Stimulated activated naive CD8-positive, alpha-beta T cell treated with anti-CD3 and anti-CD28 coated beads, Interleukin-15, Interleukin-2, amounts not matched to agents 100 ng/mL and 50 ng/mL, for 24 hours (primary cell): ENCODE results near the gene NLGN2.

Source experiments
- H3K27ac Mint-ChIP-seq: one replicate; pipeline ENCODE4 v1.8.0; 2021; ENCODE audit warnings: mild to moderate bottlenecking, mixed read lengths
- H3K27me3 Mint-ChIP-seq: one replicate; pipeline ENCODE4 v1.8.0; 2021; ENCODE audit warnings: mixed read lengths
- H3K36me3 Mint-ChIP-seq: one replicate; pipeline ENCODE4 v1.8.0; 2021; ENCODE audit warnings: low read depth, mixed read lengths
- H3K4me1 Mint-ChIP-seq: one replicate; pipeline ENCODE4 v1.8.0; 2021; ENCODE audit warnings: low read depth, mixed read lengths
- H3K4me3 Mint-ChIP-seq: one replicate; pipeline ENCODE4 v1.8.0; 2021; ENCODE audit warnings: mild to moderate bottlenecking, mixed read lengths
- H3K9me3 Mint-ChIP-seq: one replicate; pipeline ENCODE4 v1.8.0; 2021; ENCODE audit warnings: mixed read lengths

The NLGN2 gene

DNA sequence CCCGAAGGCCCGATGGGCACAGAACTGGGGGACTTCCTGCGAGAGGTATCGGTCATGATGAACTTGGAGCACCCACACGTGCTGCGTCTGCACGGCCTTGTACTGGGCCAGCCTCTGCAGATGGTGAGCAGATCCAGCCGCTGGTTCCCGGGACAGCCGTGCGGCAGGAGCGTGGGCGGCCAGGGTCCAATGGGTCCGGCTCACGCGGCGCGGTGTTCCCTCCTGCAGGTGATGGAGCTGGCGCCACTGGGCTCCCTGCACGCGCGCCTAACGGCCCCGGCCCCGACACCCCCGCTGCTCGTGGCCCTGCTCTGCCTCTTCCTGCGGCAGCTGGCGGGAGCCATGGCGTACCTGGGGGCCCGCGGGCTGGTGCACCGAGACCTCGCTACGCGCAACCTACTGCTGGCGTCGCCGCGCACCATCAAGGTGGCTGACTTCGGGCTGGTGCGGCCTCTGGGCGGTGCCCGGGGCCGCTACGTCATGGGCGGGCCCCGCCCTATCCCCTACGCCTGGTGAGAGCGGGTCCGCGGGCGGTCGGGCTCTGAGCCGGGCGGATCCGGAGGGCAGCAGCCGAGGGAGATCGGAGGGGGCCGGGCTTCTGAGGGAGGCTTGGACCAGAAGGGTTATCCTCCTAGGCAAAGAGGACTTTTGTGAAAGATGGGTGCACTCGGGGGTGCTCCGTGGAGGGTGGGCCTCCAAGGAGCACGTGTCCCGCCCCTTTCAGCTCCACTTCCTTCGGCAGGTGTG lies 23.7 kb upstream of the NLGN2 start:
- Mint-ChIP-seq H3K4me3 (peak overlapping the region; percentile 78), H3K27me3 (peaks cover 36% of the 10 kb centered on the region), H3K4me1 (no peaks in the 10 kb centered on the region), H3K27ac (peak overlapping the region; percentile 68), H3K9me3 (peaks cover 5% of the 10 kb centered on the region), H3K36me3 (peaks cover 5% of the 10 kb centered on the region)

DNA sequence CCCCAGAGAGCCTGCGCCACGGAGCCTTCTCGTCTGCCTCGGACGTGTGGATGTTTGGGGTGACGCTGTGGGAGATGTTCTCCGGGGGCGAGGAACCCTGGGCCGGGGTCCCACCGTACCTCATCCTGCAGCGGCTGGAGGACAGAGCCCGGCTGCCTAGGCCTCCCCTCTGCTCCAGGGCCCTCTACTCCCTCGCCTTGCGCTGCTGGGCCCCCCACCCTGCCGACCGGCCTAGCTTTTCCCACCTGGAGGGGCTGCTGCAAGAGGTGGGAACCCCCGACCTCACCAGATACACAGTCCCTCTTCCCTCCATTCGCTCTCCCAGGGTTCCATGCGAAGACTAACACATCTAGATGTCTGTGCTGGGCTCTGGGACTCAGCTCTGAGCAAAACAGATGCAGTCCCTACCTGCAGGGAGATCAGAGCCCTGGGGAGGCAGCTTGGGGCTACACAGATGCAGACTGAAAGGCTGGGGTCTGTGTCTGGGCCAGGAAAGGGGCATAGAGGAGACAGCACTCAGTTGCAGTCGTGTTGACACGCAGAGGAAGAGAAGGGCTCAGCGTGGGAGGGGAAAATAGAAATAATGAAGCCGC lies 23.1 kb upstream of the NLGN2 start:
- Mint-ChIP-seq H3K27ac (peak overlapping the region; percentile 68), H3K27me3 (peaks cover 30% of the 10 kb centered on the region), H3K4me1 (no peaks in the 10 kb centered on the region), H3K9me3 (no peaks in the 10 kb centered on the region), H3K4me3 (peak overlapping the region; percentile 78), H3K36me3 (peaks cover 10% of the 10 kb centered on the region)

GRCh38 chr17:7388856-7389255 lies 18.8 kb upstream of the NLGN2 start:
- Mint-ChIP-seq H3K9me3 (no peaks in the 10 kb centered on the region), H3K36me3 (peaks cover 30% of the 10 kb centered on the region), H3K27me3 (no peaks in the 10 kb centered on the region), H3K27ac (no peak overlapping the region), H3K4me3 (no peak overlapping the region), H3K4me1 (peaks cover 9% of the 10 kb centered on the region)

DNA sequence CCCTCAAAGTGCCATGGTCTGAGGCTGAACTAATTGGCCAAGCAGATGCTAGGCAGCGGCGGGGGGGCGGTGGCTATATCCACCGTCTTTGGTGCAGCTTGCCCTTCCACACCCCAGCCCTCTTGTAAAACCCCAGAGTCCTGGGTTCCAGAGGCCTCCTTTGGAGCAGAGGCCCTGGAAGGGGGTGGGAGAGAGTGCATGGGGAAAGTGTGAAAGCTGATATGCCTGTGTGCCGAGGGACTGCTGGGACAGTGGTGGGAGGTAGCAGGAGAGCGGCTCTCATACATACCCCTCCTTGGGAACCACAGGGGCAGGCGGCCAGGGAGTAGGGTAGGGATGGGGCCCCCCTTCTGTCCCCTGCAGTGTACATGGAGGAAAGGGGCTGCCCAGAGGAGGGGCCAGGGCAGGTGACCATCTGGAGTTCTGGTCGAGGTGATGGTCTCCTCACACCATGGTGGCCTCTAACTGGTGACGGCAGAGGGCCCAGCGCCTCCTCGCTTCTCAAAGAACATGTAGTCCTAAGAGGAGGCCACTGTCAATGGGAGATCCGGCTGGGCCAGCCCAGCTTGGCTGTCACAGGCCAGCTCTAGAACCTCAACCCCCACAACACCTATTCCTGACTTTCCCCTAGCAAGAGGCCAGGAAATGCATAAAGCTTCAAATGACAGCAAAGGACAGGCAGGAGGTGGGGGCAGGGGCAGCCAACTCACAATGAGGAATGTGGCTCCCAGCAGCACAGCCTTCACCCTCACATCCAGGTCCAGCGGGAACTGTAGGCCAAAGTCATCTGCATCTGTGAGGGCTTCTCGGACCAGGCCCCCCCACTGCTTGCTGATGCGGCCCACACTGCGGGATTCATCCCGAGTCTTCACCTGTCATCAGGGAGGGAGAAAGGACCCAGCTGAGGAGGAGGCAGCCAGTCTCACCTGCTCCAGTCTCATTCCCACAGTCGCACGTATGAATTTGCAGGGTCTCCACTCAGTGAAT lies 17.4 kb upstream of the NLGN2 start:
- Mint-ChIP-seq H3K27me3 (no peaks in the 10 kb centered on the region), H3K27ac (no peak overlapping the region), H3K4me1 (peaks cover 15% of the 10 kb centered on the region), H3K36me3 (peaks cover 33% of the 10 kb centered on the region), H3K9me3 (no peaks in the 10 kb centered on the region), H3K4me3 (no peak overlapping the region)

DNA sequence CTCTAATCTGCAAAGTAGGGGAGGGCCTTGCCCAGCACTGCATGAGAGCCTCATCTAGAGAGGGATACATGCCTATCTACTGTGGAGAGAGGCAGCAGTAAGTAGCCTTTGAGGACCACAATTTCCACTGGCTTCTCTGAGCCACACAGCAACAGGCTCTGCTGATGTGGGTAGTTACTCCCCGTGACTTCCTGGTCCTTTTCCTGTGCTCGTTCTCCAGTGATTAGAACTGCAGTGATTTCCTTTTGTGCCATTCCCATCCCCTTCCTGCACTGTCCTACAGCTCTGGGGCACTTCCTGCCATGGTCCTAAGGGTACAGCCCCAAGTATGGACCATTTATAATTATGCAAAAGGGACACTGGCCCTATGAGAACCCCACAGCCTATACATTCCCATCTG lies 16.3 kb upstream of the NLGN2 start:
- H3K27ac Mint-ChIP-seq, result no peak overlapping the region
- no peaks in the 10 kb centered on the region for H3K9me3 Mint-ChIP-seq
- H3K36me3 Mint-ChIP-seq, result peaks cover 33% of the 10 kb centered on the region
- no peak overlapping the region for H3K4me3 Mint-ChIP-seq
- H3K4me1 Mint-ChIP-seq, result peaks cover 16% of the 10 kb centered on the region
- no peaks in the 10 kb centered on the region for H3K27me3 Mint-ChIP-seq

GRCh38 chr17:7392696-7393612 lies 14.7 kb upstream of the NLGN2 start:
- peak overlapping the region; percentile 93 for H3K4me3 Mint-ChIP-seq
- no peaks in the 10 kb centered on the region for H3K9me3 Mint-ChIP-seq
- H3K27ac Mint-ChIP-seq, result no peak overlapping the region
- peaks cover 33% of the 10 kb centered on the region for H3K36me3 Mint-ChIP-seq
- H3K27me3 Mint-ChIP-seq, result no peaks in the 10 kb centered on the region
- H3K4me1 Mint-ChIP-seq, result peaks cover 16% of the 10 kb centered on the region

GRCh38 chr17:7393613-7394451 lies 13.8 kb upstream of the NLGN2 start:
- Mint-ChIP-seq H3K4me1 (peaks cover 16% of the 10 kb centered on the region), H3K4me3 (peak overlapping the region; percentile 93), H3K27me3 (no peaks in the 10 kb centered on the region), H3K27ac (peak overlapping the region; percentile 75), H3K9me3 (no peaks in the 10 kb centered on the region), H3K36me3 (peaks cover 28% of the 10 kb centered on the region)

- Mint-ChIP-seq H3K9me3 (no peaks in the 10 kb centered on the region), H3K36me3 (peaks cover 23% of the 10 kb centered on the region), H3K4me3 (peak within 1 kb of the TSS; percentile 93), H3K27ac (peak within 1 kb of the TSS; percentile 96), H3K4me1 (peaks cover 16% of the 10 kb centered on the region), H3K27me3 (no peaks in the 10 kb centered on the region)
Observed at GRCh38 chr17:7394452-7395191, 13.0 kb upstream of the NLGN2 start, which contains the start of gene PLSCR3. PLSCR3 (minus strand) TSS chr17:7394525; CDS start chr17:7394110, 415 bp downstream.

DNA sequence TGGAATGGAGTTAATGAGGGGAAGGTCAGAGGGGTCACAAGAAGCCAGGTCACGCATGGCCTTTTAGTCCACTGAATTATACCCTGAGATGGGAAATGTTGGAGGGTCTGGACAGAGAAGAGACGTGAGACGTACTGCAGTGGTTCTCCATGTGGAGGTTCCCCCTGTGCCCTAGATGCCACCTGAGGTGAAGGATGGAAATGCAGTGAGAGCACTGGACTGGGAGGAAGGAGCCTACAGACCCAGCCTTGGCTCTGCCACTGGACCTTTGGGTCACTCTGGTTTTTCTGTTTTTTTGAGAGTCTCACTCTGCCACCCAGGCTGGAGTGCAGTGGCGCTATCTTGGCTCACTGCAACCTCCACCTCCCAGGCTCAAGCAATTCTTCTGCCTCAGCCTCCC lies 11.5 kb upstream of the NLGN2 start:
- no peak overlapping the region for H3K27ac Mint-ChIP-seq
- H3K4me3 Mint-ChIP-seq, result peak overlapping the region; percentile 27

DNA sequence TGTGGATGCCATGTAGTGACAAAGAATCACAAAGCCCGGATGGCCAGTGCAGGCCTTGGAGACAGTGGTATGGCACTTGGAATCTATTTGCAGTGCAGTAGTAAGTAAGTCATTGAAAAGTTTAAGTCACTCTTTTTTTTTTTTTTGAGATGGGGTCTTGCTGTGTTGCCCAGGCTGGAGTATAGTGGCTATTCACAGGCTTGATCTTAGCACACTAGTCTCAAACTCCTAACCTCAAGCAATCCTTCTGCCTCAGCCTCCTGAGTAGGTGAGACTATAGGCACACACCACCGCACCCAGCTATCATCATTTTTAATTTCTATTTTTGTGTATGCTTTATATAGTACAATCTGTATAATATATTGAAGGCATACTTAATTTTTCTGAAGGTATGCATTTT lies 9.0 kb upstream of the NLGN2 start:
- Mint-ChIP-seq H3K9me3 (no peaks in the 10 kb centered on the region), H3K27ac (no peak overlapping the region), H3K36me3 (peaks cover 8% of the 10 kb centered on the region), H3K27me3 (no peaks in the 10 kb centered on the region), H3K4me1 (peaks cover 16% of the 10 kb centered on the region), H3K4me3 (no peak overlapping the region)

More for the DNA sequence above, 11.5 kb upstream of the NLGN2 start:
- Mint-ChIP-seq H3K27me3 (no peaks in the 10 kb centered on the region), H3K9me3 (no peaks in the 10 kb centered on the region), H3K4me1 (peaks cover 16% of the 10 kb centered on the region), H3K36me3 (peaks cover 10% of the 10 kb centered on the region)

DNA sequence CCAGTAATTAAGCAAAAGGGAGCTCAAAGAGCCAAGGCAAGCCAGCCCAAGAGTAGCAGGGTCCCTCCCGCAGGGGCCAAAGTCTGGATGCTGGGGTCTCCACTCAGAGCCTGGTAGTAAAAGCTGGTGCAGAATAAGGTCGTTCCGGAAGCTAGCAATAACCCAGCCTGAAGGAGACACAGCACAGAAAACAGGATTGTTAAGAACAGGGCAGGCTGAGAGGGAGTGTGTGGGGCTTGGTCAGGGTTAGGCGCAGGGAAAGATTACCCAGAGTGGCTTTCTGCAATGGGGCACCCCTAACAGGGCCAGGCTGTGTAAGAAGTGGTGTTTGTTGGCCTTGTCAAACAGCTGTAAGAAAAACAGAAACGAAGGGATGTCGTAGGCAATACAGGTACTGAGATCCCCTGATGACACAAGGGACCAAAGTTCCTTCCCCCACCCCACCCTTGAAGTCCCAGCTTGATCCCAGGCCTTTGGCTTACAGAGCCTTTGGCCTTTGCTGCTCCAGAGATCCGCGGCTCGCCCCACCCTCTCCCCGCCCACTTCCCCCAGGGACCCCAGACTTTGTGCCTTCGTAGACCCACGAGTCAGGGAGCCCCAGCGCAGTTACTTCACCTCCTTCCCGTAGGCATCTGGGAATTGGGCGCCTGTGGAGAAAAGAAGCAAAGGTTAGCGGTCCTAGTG lies 4.5 kb upstream of the NLGN2 start:
- peaks cover 12% of the 10 kb centered on the region for H3K4me1 Mint-ChIP-seq
- H3K27me3 Mint-ChIP-seq, result no peaks in the 10 kb centered on the region
- H3K27ac Mint-ChIP-seq, result peak overlapping the region; percentile 18
- peaks cover 6% of the 10 kb centered on the region for H3K36me3 Mint-ChIP-seq
- H3K4me3 Mint-ChIP-seq, result peak overlapping the region; percentile 91
- H3K9me3 Mint-ChIP-seq, result no peaks in the 10 kb centered on the region

DNA sequence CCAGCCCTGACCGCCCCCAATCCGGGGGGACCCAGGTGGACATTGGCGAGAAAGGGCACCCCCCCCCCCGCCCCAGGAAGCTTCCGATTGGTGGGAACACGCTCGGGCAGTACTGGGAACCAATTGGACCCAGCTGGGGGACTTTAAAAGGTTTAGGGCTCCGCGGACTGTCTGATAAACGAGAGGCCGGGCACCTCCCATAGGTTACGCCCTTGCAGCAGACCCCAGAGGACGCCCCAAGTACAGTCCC lies 4.0 kb upstream of the NLGN2 start:
- Mint-ChIP-seq H3K4me1 (peaks cover 12% of the 10 kb centered on the region), H3K9me3 (no peaks in the 10 kb centered on the region), H3K27me3 (no peaks in the 10 kb centered on the region), H3K4me3 (peak overlapping the region; percentile 91), H3K36me3 (peaks cover 6% of the 10 kb centered on the region), H3K27ac (peak overlapping the region; percentile 94)
